Bladder microvascular endothelial cell (primary cell): Measurements from ENCODE around the gene GOLGA8M. TPM values are rescaled to one million over a fixed set of nuclear protein-coding genes. Genes with fewer than 3 reads are reported as not detected.

ENCODE experiments used
- total RNA-seq: library from RNA; depleted of rRNA; stranded (reverse); fragments of >200 nt; gene quantifications from 2 replicates; pipeline ENCODE4 v1.2.3, GENCODE V29; 2014

The GOLGA8M gene, protein sequence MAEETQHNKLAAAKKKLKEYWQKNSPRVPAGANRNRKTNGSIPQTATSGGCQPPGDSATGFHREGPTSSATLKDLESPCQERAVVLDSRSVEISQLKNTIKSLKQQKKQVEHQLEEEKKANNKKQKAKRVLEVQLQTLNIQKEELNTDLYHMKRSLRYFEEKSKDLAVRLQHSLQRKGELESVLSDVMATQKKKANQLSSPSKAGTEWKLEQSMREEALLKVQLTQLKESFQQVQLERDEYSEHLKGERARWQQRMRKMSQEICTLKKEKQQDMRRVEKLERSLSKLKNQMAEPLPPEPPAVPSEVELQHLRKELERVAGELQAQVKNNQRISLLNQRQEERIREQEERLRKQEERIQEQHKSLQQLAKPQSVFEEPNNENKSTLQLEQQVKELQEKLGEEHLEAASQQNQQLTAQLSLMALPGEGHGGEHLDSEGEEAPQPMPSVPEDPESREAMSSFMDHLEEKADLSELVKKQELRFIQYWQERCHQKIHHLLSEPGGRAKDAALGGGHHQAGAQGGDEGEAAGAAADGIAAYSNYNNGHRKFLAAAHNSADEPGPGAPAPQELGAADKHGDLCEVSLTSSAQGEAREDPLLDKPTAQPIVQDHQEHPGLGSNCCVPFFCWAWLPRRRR
- total RNA-seq, result 0.16 and 7.2 TPM in 2 replicates

DNA sequence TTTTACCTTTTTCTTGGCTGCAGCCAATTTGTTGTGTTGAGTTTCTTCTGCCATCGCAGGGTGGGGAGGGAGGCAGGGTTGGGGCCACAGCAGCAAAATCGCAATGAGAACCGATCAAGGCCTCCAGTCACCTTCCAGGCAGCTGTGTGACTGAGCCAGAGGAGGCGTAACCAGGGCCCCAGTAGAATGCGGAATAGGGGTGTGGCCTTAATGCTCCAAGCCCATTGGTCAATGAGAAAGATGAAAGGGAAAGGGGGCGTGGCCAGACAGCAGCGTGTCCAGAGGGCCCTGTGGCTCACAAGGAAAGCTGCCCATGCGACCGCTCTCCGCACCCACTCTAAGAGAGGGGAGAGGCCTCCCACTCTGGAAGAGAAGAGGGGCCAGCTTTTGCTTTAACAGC lies at the start of gene GOLGA8M:
Gene GOLGA8M, minus strand, starts transcription at position 152 of the 400 bp plus-strand sequence. Its CDS starts 98 bp downstream, at position 54.

Other genes starting within 250 kb of the GOLGA8M start
- gene GOLGA8G, start 179.4 kb downstream of the GOLGA8M start, total RNA-seq, result not detected in 2 replicates
- gene GOLGA6L25, start 158.9 kb downstream of the GOLGA8M start, total RNA-seq, result 0.06 TPM in 1 of 2 replicates, not detected in the other
- not detected in 2 replicates for gene GOLGA6L7, start 136.2 kb upstream of the GOLGA8M start, total RNA-seq
- 3.1 and 36.4 TPM in 2 replicates for gene APBA2, start 173.6 kb upstream of the GOLGA8M start, total RNA-seq